ENCODE results near the gene CHST14.

CHST14 gene

GRCh38 chr15:40443846-40444245, 26.9 kb upstream of the CHST14 start:
- TF ChIP-seq ZFX (IDR thresholded peaks at IDR 0.05; ENCODE audit: borderline replicate concordance) (no peak), CTCF (IDR thresholded peaks at IDR 0.05) (no peak)
- no peak overlapping the region for H3K27ac ChIP-seq

DNA sequence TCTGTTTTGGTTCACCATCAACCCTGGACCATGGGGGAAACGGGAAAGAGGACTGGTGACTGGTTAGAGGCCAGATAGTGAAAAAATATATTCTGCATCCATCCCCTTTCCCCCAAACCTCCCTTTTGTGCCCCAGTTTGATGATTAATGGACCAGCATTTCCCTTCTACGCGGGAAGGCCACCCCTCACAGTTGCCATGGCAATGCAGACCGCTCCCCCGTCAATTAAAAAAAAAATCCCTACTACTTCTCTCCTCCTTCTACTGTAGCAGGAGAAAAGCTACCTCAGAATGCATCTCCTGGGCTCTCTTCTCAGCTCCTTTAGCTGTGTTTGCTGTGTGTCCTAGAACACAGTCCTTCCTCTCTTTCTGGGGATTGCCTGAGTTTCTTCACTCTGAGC, 26.0 kb upstream of the CHST14 start:
- H3K27ac ChIP-seq, result no peak overlapping the region
- TF ChIP-seq CTCF (IDR thresholded peaks at IDR 0.05) (no peak), ZFX (IDR thresholded peaks at IDR 0.05; ENCODE audit: borderline replicate concordance) (no peak)

DNA sequence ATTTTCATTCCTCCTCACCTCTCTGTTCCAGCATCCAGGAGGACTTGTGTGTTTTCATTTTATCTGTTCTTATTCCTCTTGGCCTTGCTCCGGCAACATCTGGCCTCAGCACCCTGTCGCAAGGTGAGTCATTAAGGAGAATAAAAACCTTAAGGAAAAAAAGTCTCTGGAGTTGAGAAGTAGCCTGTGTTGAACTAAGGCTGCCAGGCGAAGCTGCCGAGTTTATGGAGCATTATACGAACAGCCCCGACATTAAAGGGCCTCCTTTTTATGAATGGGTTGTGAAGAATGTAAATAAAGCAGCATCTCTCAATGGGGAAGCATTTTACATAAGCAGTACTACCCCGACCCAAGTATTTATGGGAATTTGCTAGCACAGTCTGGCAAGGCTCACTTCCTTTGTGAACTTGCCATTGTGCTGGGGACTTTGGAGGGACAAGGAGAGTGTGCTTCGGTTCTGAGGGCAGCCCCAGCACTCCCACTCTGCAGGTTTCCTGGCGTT, 25.3 kb upstream of the CHST14 start:
- no peak for TF ChIP-seq CTCF (IDR thresholded peaks at IDR 0.05)
- no peak for TF ChIP-seq ZFX (IDR thresholded peaks at IDR 0.05; ENCODE audit: borderline replicate concordance)
- no peak overlapping the region for H3K27ac ChIP-seq

DNA sequence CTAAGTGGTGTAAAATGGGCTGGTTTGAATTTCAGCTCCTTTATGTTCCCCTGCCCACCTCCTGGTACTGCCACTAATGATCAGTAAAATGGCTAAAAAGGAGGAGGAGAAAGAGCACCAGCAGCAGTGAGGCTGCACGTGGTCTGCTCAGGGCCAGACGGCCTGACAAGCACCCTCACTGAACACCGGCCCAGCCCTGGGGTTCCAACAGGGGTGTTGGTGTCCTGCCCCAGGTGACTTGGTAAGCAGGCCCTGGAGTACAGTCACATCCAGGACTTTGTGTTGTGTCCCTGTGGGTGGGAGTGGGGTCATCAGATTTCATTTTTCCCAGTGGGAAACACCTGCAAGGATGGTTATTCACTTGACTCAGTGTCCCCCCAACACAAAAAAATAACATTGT, 24.6 kb upstream of the CHST14 start:
- TF ChIP-seq ZFX (IDR thresholded peaks at IDR 0.05; ENCODE audit: borderline replicate concordance), result no peak
- no peak for TF ChIP-seq CTCF (IDR thresholded peaks at IDR 0.05)
- no peak overlapping the region for H3K27ac ChIP-seq

DNA sequence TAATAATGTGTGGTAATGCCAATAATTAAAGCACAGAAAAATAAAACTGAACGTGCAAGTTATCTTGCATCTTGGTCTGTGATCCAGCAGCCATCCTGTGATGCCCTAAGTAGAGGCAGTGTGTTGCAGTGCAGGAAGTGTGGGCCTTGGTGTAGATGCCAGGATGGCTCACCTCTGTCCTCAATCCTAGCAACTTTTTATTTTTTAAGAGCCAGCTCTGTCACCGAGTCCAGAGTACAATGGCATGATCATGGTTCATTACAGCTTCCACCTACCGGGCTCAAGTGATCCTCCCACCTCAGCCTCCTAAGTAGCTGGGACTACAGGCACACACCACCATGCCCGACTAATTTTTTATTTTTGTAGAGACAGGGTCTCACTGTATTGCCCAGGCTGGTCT, 22.4 kb upstream of the CHST14 start:
- no peak overlapping the region for H3K27ac ChIP-seq
- no peak for TF ChIP-seq ZFX (IDR thresholded peaks at IDR 0.05; ENCODE audit: borderline replicate concordance)
- TF ChIP-seq CTCF (IDR thresholded peaks at IDR 0.05), result no peak

- no peak overlapping the region for H3K27ac ChIP-seq
- TF ChIP-seq CTCF (IDR thresholded peaks at IDR 0.05) (no peak), ZFX (IDR thresholded peaks at IDR 0.05; ENCODE audit: borderline replicate concordance) (no peak)
Observed at GRCh38 chr15:40449275-40449674, 21.5 kb upstream of the CHST14 start.

DNA sequence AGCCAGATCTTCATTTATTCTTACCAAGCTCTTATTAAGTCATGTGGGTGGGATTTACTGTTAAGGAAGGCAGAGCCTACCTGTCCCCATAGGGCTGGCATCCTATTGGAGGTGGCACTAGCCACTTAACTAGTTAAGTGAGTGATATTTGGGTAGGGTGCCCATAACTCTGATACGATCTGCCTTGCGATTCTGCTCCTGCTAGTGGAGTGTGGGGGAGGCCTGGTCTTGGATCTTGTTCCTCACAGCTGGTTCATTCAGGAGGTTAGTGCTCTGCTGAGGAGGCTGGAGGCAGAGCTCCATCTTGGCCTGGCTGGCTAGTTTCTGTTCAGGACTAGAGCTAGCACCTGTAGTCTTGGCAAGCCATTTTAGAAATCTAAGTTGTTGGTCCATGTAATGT, 20.7 kb upstream of the CHST14 start:
- TF ChIP-seq CTCF (IDR thresholded peaks at IDR 0.05) (no peak), ZFX (IDR thresholded peaks at IDR 0.05; ENCODE audit: borderline replicate concordance) (no peak)

More for the DNA sequence above, 20.7 kb upstream of the CHST14 start:
- no peak overlapping the region for H3K27ac ChIP-seq

Data from 22Rv1 (cell line).